Aorta (tissue), 5 donors: ENCODE data around the gene LAMC3. TPM values are rescaled to one million over a fixed set of nuclear protein-coding genes. Genes with fewer than 3 reads are reported as not detected.

ENCODE experiments used
- ATAC-seq: fragments of 200-7000 bp; cut with Tn5 transposase; one replicate; pipeline ENCODE4 v1.9.1; 2022; ENCODE audit warnings: moderate library complexity; ENCODE audit not compliant: low FRiP score
- DNase-seq, 2 donors: peaks; one replicate each; pipeline ENCODE4 v3.0.0-alpha.2; 2020
- H3K27ac ChIP-seq, 2 donors: one replicate each; pipeline ENCODE4 v1.5.1; 2013; ENCODE audit warnings: low read length in 2 of 2, mild to moderate bottlenecking in 2 of 2, moderate library complexity in 2 of 2, control low read depth in 1 of 2, inconsistent platforms in 1 of 2, low read depth in 1 of 2
- H3K27me3 ChIP-seq, 2 donors: one replicate each; pipeline ENCODE4 v1.6.1; 2013; ENCODE audit warnings: control low read depth in 1 of 2, low read length in 1 of 2, mild to moderate bottlenecking in 1 of 2, moderate library complexity in 1 of 2; ENCODE audit not compliant: insufficient read depth in 2 of 2, control insufficient read depth in 1 of 2
- H3K36me3 ChIP-seq, 2 donors: one replicate each; pipeline ENCODE4 v1.6.1; 2013; ENCODE audit warnings: control low read depth in 1 of 2, low read length in 1 of 2, mild to moderate bottlenecking in 1 of 2; ENCODE audit not compliant: insufficient read depth in 2 of 2, control insufficient read depth in 1 of 2
- H3K4me1 ChIP-seq, 2 donors: one replicate each; pipeline ENCODE4 v1.6.1; 2013; ENCODE audit warnings: low read length in 2 of 2, control low read depth in 1 of 2, mild to moderate bottlenecking in 1 of 2, moderate library complexity in 1 of 2; ENCODE audit not compliant: insufficient read depth in 2 of 2, control insufficient read depth in 1 of 2
- H3K4me3 ChIP-seq, 2 donors: one replicate each; pipeline ENCODE4 v1.5.1; 2013; ENCODE audit warnings: low read length in 2 of 2, control low read depth in 1 of 2, mild to moderate bottlenecking in 1 of 2
- H3K9me3 ChIP-seq: one replicate; pipeline ENCODE4 v1.6.1; 2013; ENCODE audit warnings: mild to moderate bottlenecking, low read length; ENCODE audit not compliant: control insufficient read depth
- WGBS, 2 donors: extraction: QIAGEN DNeasy Blood & Tissue Kit; methylation state at CpG; one replicate each; pipeline ENCODE4 v1.1.7; 2013; 5-methylcytosine and 5-hydroxymethylcytosine counted together
- intact Hi-C, 2 donors: fragments of 100-400 bp; cut with DNase I; formaldehyde crosslinking; loops; one replicate each; pipeline versions ENCODE4 v1.14.2 to v1.15.0; 2022
- polyA plus RNA-seq, 2 donors: library from polyadenylated mRNA; stranded (reverse); fragments of 200-250 nt; gene quantifications; one replicate each; pipeline ENCODE4 v1.2.3, GENCODE V29; 2013
- total RNA-seq, 2 donors: library from RNA; stranded (reverse); fragmentation: NEBNext Ultra II Directional; extraction: Animal tissue kit (Norgen Biotek cat#: 25700); gene quantifications; one replicate each; pipeline ENCODE4 v1.2.1, GENCODE V29; 2021
- donor health status: healthy with polysubstance abuse.
- donor health status: Bipolar disorder and iron deficiency.
- donor health status: DM: no; HTN: no; CAD: no.
- donor health status: DM: no; HTN: no; CAD: no.
- donor health status: DM: yes; HTN: yes; CAD: no.

Gene LAMC3
- total and polyA plus RNA-seq, 4 donors = 0.32 to 1.3 (median 0.74) TPM

DNA sequence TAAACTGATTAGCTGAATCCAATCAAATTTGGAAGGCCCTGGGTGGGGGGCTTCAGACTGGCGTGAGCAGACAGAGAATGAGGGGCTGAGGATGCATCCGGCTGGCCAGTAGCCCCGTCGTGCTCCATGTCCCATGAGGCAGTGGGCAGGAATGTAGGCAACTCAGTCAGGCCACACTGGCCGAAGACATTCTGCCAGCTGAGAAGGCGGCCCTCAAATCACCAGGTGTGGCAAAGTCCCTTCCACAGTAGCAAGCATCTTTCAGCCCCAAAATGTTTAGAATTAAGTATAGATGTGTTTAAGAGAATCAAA lies 25.7 kb upstream of the LAMC3 start:
- 88 to 90% methylated on average over 6 of the region's 6 CpGs for WGBS, 2 donors
- H3K4me1 ChIP-seq = no peaks in the 10 kb centered on the region
- DNase-seq (no peak), ATAC-seq (no peak)
- no peaks in the 10 kb centered on the region for H3K27me3 ChIP-seq
- intact Hi-C loops = no loop called here
- H3K9me3 ChIP-seq = no peaks in the 10 kb centered on the region
- H3K27ac ChIP-seq = no peak overlapping the region
- no peak overlapping the region for H3K4me3 ChIP-seq
- H3K36me3 ChIP-seq = no peaks in the 10 kb centered on the region

DNA sequence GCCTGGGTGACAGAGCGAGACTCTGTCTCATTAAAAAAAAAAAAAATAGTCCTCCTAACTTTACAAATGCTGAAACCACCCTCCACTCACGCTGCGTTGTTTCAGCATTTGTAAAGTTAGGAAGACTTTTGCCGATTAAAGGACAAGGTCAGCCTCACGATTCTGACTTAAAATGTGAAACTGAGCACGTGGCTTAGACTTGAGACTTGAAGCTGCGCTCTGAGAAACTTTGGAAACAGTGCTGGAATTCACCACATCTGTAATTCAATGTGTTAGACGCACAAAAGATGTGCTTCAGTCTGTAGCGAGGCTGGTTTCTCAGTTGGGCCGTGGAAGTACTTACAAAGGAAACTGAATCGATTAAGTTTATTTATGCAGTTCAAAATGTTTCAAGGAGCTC lies 25.0 kb upstream of the LAMC3 start:
- WGBS, 2 donors = 86 to 89% methylated on average over 11 of the region's 11 CpGs
- no peaks in the 10 kb centered on the region for H3K36me3 ChIP-seq
- H3K27me3 ChIP-seq = no peaks in the 10 kb centered on the region
- no peak overlapping the region for H3K27ac ChIP-seq
- no peak for ATAC-seq
- intact Hi-C loops = no loop called here
- H3K4me1 ChIP-seq = no peaks in the 10 kb centered on the region
- no peak overlapping the region for H3K4me3 ChIP-seq
- no peaks in the 10 kb centered on the region for H3K9me3 ChIP-seq
- DNase-seq = no peak

DNA sequence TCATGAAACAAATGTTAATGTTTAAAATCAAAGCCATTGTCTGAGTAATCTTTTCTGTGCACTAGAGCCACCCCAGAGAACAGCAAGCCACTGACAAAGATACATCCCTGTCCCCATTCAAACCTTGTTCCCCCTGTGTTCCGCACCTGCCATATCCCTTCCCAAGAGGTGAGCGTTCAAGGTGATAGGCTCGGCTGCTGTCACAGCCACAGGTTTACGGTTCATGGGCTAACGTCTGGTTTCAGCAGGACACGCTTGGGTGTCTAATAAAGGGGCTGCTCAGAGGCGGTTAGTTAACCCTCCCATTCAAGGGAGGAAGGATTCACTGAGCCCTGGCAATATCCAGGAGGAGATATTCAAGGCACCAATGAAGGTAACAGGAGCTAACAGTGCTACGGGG lies 24.5 kb upstream of the LAMC3 start:
- Histone ChIP-seq H3K9me3 (no peaks in the 10 kb centered on the region), H3K4me1 (no peaks in the 10 kb centered on the region), H3K27ac (no peak overlapping the region), H3K4me3 (no peak overlapping the region), H3K27me3 (no peaks in the 10 kb centered on the region), H3K36me3 (no peaks in the 10 kb centered on the region)
- ATAC-seq (no peak), DNase-seq (no peak)
- 84 to 86% methylated on average over 8 of the region's 8 CpGs for WGBS, 2 donors
- intact Hi-C loops = no loop called here

DNA sequence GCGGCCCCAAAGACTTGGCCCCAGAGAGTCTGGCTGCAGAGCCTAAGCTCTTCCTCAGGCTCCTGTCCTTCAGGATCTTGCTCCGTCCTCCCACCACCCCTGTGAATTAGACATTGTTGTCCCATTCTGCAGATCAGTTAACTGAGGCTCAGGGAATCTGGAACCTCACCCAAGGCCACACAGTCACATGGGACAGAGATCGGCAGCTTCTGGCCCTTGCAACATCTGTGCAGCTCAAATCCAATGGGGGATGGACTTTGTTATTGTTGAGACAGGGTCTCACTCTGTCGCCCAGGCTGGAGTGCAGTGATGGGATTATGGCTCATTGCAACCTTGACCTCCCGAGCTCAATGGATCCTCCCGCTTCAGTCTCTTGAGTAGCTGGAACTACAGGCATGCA lies 23.9 kb upstream of the LAMC3 start:
- Histone ChIP-seq H3K27ac (no peak overlapping the region), H3K36me3 (no peaks in the 10 kb centered on the region), H3K9me3 (no peaks in the 10 kb centered on the region), H3K4me1 (no peaks in the 10 kb centered on the region), H3K4me3 (no peak overlapping the region), H3K27me3 (no peaks in the 10 kb centered on the region)
- no peak for DNase-seq
- WGBS, 2 donors = 85 to 88% methylated on average over 6 of the region's 6 CpGs
- no peak for ATAC-seq
- intact Hi-C loops = no loop called here

DNA sequence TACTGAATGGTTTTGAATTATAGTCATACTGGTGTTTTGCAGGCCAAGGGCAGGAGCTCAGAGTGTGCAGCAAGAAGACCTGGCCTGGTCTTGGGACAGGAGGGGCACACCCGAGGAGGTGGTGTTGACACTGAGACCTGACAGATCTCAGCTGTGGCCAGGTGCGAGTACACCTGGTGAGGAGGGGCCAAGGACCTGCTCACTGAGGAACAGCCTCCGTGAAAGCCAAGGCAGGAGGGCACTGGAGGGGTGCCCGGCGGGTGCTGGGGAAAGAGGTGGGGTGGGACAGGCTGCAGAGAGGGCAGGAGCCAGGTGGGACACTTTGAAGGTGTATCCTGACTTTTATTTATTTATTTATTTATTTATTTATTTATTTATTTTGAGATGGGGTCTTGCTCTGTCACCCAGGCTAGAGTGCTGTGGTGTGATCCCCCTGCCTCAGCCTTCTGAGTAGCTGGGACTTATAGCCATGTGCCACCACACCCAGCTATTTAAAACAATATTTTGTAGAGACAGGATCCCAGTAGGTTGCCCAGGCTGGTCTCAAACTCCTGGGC lies 23.3 kb upstream of the LAMC3 start:
- 79 to 84% methylated on average over 5 of the region's 5 CpGs for WGBS, 2 donors
- ATAC-seq (no peak), DNase-seq (no peak)
- intact Hi-C loops = no loop called here
- Histone ChIP-seq H3K4me1 (no peaks in the 10 kb centered on the region), H3K27ac (no peak overlapping the region), H3K4me3 (no peak overlapping the region), H3K27me3 (no peaks in the 10 kb centered on the region), H3K36me3 (no peaks in the 10 kb centered on the region), H3K9me3 (no peaks in the 10 kb centered on the region)

DNA sequence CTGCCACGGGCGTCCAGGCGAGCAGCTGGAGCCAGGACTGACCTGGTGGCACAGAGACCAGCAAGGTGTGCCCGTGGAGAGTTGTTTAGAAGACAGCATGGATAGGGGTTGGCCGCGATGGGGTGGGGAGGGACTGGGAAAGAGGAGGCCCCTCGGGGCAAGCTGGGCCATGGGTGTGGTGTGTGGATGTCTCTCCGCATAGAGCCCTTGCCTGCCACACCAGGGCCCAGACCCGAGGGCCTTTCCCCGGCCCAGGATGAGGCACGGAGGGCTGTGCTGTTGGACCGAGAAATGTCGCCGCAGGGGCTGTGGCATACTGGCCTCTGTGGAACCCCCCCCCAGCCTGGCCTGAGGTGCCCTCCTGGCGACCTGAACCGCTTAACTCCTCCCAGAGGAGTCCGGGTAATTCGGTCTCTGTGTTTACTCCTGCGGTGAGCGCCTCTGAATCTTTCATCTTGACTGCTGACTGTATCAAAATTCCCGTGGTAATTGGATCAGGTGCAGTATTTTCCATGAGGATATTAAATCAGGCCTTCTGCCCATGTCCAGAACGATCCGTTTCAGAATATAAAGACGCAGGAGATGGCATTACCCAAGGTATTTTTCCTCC lies 22.5 kb upstream of the LAMC3 start:
- ATAC-seq (no peak), DNase-seq (no peak)
- H3K9me3 ChIP-seq = no peaks in the 10 kb centered on the region
- no peaks in the 10 kb centered on the region for H3K27me3 ChIP-seq
- no peak overlapping the region for H3K27ac ChIP-seq
- WGBS, 2 donors = 58 to 61% methylated on average over 24 of the region's 24 CpGs
- H3K4me3 ChIP-seq = no peak overlapping the region
- intact Hi-C loops = no loop called here
- no peaks in the 10 kb centered on the region for H3K36me3 ChIP-seq
- H3K4me1 ChIP-seq = no peaks in the 10 kb centered on the region

DNA sequence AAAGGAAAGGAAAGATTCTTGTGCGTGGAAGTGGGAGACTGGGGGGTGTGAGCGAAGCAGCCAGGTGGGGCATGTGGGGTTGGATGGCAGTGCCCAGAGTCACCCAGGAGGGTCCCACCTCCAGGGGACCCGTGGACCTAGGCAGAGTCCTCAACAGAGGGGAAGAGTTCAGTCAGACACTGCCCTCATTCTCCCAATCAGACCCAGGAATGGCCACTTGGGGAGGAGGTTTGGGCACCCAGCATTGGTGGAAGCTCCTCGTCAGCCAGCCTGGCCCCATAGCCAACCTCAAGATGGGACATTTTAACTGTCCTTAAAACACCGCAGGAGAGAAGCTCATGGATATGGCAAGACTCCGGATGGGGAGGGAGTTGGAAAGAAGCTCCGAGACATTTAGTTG lies 21.9 kb upstream of the LAMC3 start:
- 76 to 78% methylated on average over 7 of the region's 7 CpGs for WGBS, 2 donors
- no peaks in the 10 kb centered on the region for H3K36me3 ChIP-seq
- no peak overlapping the region for H3K4me3 ChIP-seq
- no peaks in the 10 kb centered on the region for H3K27me3 ChIP-seq
- H3K9me3 ChIP-seq = no peaks in the 10 kb centered on the region
- intact Hi-C loops = no loop called here
- DNase-seq (no peak), ATAC-seq (no peak)
- no peaks in the 10 kb centered on the region for H3K4me1 ChIP-seq
- no peak overlapping the region for H3K27ac ChIP-seq

DNA sequence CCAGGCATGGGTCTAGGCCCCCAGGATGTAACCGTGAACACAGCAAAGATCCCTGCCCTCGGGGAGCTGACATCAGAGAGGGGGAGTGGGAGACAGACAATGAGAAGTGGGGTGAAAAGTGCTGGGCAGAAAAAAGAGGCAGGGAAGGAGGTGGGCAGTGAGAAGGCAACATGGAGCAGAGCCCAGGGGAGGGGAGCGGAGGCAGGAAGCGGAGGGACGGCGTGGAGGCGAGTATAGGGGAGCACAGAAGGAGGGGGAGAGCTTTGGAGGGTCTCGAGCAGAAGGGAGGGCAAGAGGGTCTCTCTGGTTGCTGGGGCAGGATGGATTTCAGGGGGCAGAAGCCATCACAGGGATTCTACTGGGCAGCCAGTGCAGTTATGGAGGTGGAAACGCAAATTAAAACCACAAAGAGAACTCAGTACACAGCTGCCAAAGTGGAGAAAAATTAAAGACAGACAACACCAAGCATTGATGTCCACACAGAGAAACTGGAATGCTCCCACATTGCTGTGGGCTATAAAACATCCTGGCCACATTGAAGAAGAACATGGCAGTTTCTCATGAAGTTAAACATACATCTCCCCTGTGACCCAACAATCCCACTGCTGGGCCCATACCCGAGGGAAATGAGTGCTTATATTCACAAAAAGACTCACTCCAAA lies 21.1 kb upstream of the LAMC3 start:
- no peak overlapping the region for H3K4me3 ChIP-seq
- no peaks in the 10 kb centered on the region for H3K27me3 ChIP-seq
- no peak for ATAC-seq

DNA sequence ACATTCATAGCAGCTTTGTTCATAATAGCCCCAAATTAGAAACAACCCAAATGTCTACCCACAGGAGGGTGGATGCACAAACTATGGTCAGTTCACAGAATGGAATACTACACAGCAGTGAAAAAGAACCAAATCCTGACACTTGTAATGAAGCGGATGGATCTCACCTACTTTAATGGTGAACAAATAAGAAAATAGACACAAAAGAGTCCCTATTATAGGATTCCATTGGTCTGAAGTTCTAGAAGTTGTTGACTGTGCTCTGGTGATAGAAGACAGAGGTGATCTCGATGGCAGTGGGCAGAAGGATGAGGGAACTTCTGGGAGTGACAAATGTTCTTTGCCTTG lies 20.6 kb upstream of the LAMC3 start:
- 70 to 96% methylated on average over 2 of the region's 2 CpGs for WGBS, 2 donors

More for the DNA sequence above, 21.1 kb upstream of the LAMC3 start:
- no peak overlapping the region for H3K27ac ChIP-seq
- 59 to 60% methylated on average over 10 of the region's 10 CpGs for WGBS, 2 donors
- intact Hi-C loops = no loop called here
- no peaks in the 10 kb centered on the region for H3K9me3 ChIP-seq
- H3K4me1 ChIP-seq = no peaks in the 10 kb centered on the region
- no peaks in the 10 kb centered on the region for H3K36me3 ChIP-seq
- no peak for DNase-seq

More for the DNA sequence above, 20.6 kb upstream of the LAMC3 start:
- no peaks in the 10 kb centered on the region for H3K4me1 ChIP-seq
- H3K4me3 ChIP-seq = no peak overlapping the region
- no peaks in the 10 kb centered on the region for H3K27me3 ChIP-seq
- H3K27ac ChIP-seq = no peak overlapping the region
- intact Hi-C loops = no loop called here
- no peaks in the 10 kb centered on the region for H3K36me3 ChIP-seq
- DNase-seq (no peak), ATAC-seq (no peak)
- no peaks in the 10 kb centered on the region for H3K9me3 ChIP-seq
